ENCODE data around the gene FOXF2.

- TF ChIP-seq CTCF (IDR thresholded peaks at IDR 0.05; ENCODE audit: extremely low read depth in 1 of 2, insufficient read depth in 1 of 2, low read depth in 1 of 2, low read length in 2 of 2) = no peak
- TF ChIP-seq EZH2 (IDR thresholded peaks at IDR 0.05; ENCODE audit: borderline replicate concordance, low read depth, low read length, severe bottlenecking) = no peak
- no peak for TF ChIP-seq JUN (IDR thresholded peaks at IDR 0.05; ENCODE audit: borderline replicate concordance, insufficient read depth, insufficient read length, low read depth)
- no peak for TF ChIP-seq POLR2A (IDR thresholded peaks at IDR 0.05; ENCODE audit: low read depth, low read length)
- no peak for TF ChIP-seq POLR2AphosphoS5 (IDR thresholded peaks at IDR 0.05; ENCODE audit: insufficient read depth, low read depth, low read length)
- no peak for TF ChIP-seq MYC (IDR thresholded peaks at IDR 0.05; ENCODE audit: low read depth, low read length)
- TF ChIP-seq FOS (IDR thresholded peaks at IDR 0.05; ENCODE audit: borderline replicate concordance, insufficient read depth, low read length) = no peak
- TF ChIP-seq MAX (IDR thresholded peaks at IDR 0.05; ENCODE audit: insufficient read depth, insufficient read length) = no peak
- TF ChIP-seq GATA2 (IDR thresholded peaks at IDR 0.05; ENCODE audit: insufficient read depth, insufficient read length, low read depth, low read length) = no peak
Measured at GRCh38 chr6:1402868-1403267, 13.5 kb downstream of the FOXF2 start.
